Upper lobe of right lung (tissue), 1 donor: Measurements from ENCODE around the gene RHO. TPM values are rescaled to one million over a fixed set of nuclear protein-coding genes. Genes with fewer than 3 reads are reported as not detected.

Experiments used
- ATAC-seq: fragments of 200-7000 bp; cut with Tn5 transposase; one replicate; pipeline ENCODE4 v1.9.1; 2020; ENCODE audit warnings: mild to moderate bottlenecking, moderate library complexity
- DNase-seq: peaks from one replicate; pipeline ENCODE4 v3.0.0-alpha.2; 2020
- H3K27ac ChIP-seq: fragments of 200-600 bp; one replicate; pipeline ENCODE4 v1.8.0; 2022
- H3K27me3 ChIP-seq: fragments of 200-600 bp; one replicate; pipeline ENCODE4 v1.8.0; 2022; ENCODE audit warnings: mild to moderate bottlenecking
- H3K36me3 ChIP-seq: fragments of 200-600 bp; one replicate; pipeline ENCODE4 v1.8.0; 2022
- H3K4me1 ChIP-seq: fragments of 200-600 bp; one replicate; pipeline ENCODE4 v1.8.0; 2022
- H3K4me3 ChIP-seq: fragments of 200-600 bp; one replicate; pipeline ENCODE4 v1.8.0; 2022; ENCODE audit warnings: mild to moderate bottlenecking
- H3K9me3 ChIP-seq: fragments of 200-600 bp; one replicate; pipeline ENCODE4 v1.8.0; 2022
- CTCF ChIP-seq: fragments of 200-600 bp; IDR thresholded peaks from one replicate; pipeline ENCODE4 v1.8.0; 2022; ENCODE audit warnings: antibody characterized with exemption
- intact Hi-C: fragments of 100-400 bp; cut with DNase I; formaldehyde crosslinking; loops from one replicate; pipeline ENCODE4 v1.11.0; 2022
- total RNA-seq: library from RNA; stranded (reverse); fragmentation: NEBNext Ultra II Directional; extraction: Animal tissue kit (Norgen Biotek cat#: 25700); gene quantifications from one replicate; pipeline ENCODE4 v1.2.1, GENCODE V29; 2021
- donor health status: DM: no; HTN: yes; CAD: no; lungs with severe emphysema.

The RHO gene
- total RNA-seq, 1 donor from 2014 or later, result not detected

DNA sequence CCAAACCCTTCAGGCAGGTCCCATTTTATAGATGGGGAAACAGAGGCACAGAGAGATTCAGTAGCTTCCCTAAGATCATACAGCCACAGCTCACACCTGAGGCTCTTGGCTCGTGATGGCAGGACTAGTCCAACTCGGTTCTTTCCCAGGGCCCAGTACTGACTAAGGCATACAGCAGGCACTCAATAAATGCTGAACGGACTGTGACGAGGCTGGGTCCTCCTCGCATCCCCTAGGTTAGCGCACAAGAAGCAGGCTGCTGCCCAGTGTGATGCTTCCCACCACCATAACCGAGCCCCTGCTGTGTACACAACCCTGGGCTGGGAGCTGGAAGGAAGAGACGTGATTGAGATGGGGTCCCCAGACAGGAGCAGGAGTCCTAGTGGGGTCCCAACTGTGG is 53.2 kb downstream of the RHO start:
- no peak overlapping the region for H3K4me3 ChIP-seq
- peaks cover 26% of the 10 kb centered on the region for H3K4me1 ChIP-seq
- intact Hi-C loops, result no loop called here
- H3K27ac ChIP-seq, result no peak overlapping the region
- ATAC-seq (no peak), DNase-seq (no peak)
- TF ChIP-seq CTCF, result no peak
- H3K9me3 ChIP-seq, result no peaks in the 10 kb centered on the region
- no peaks in the 10 kb centered on the region for H3K27me3 ChIP-seq
- peaks cover 78% of the 10 kb centered on the region for H3K36me3 ChIP-seq

- Histone ChIP-seq H3K4me1 (peaks cover 26% of the 10 kb centered on the region), H3K27ac (no peak overlapping the region), H3K36me3 (peaks cover 80% of the 10 kb centered on the region), H3K4me3 (no peak overlapping the region), H3K27me3 (no peaks in the 10 kb centered on the region), H3K9me3 (no peaks in the 10 kb centered on the region)
- ATAC-seq (no peak), DNase-seq (no peak)
- intact Hi-C loops, result no loop called here
- no peak for TF ChIP-seq CTCF
These were observed 54.4 kb downstream of the RHO start for GRCh38 chr3:129582799-129583198.

GRCh38 chr3:129583289-129583688 is 54.9 kb downstream of the RHO start:
- H3K27ac ChIP-seq, result no peak overlapping the region
- DNase-seq (no peak), ATAC-seq (no peak)
- TF ChIP-seq CTCF, result no peak
- H3K27me3 ChIP-seq, result no peaks in the 10 kb centered on the region
- intact Hi-C loops, result no loop called here
- H3K4me3 ChIP-seq, result no peak overlapping the region
- no peaks in the 10 kb centered on the region for H3K9me3 ChIP-seq
- peaks cover 26% of the 10 kb centered on the region for H3K4me1 ChIP-seq
- peaks cover 79% of the 10 kb centered on the region for H3K36me3 ChIP-seq

DNA sequence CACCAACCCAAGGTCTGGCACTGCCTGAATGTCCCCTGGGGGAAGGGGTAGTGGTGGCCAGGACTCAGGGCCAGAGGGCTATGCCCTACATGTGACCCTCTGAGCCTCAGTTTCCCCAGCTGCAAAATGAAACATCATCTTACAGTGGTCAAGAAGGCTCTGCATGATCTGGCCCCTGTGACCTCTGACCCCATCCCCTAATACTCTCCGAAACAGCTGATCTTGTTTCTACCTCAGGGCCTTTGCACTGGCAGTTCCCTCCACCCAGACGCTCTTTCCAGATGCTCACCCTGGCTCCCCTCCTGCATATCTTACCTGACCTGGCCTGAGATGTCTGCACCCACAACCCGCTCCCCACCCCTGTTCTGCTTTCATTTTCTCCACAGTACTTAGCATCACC is 56.2 kb downstream of the RHO start:
- no peak for TF ChIP-seq CTCF
- no peak overlapping the region for H3K4me3 ChIP-seq
- no peak overlapping the region for H3K27ac ChIP-seq
- H3K4me1 ChIP-seq, result peaks cover 30% of the 10 kb centered on the region
- DNase-seq, result no peak
- peaks cover 89% of the 10 kb centered on the region for H3K36me3 ChIP-seq
- H3K9me3 ChIP-seq, result no peaks in the 10 kb centered on the region
- no peak for ATAC-seq
- no peaks in the 10 kb centered on the region for H3K27me3 ChIP-seq
- intact Hi-C loops, result no loop called here

Other genes with a start within 250 kb of the RHO start
- 34.8 TPM for gene HMCES, start 249.8 kb upstream of the RHO start, total RNA-seq
- gene EFCAB12, start 100.0 kb upstream of the RHO start, total RNA-seq, result 0.55 TPM
- gene MBD4, start 88.7 kb upstream of the RHO start, total RNA-seq, result 36.4 TPM
- gene IFT122, start 88.4 kb upstream of the RHO start, total RNA-seq, result 26.5 TPM
- not detected for gene H1-8, start 14.5 kb downstream of the RHO start, total RNA-seq
- gene PLXND1, start 78.0 kb downstream of the RHO start, total RNA-seq, result 284 TPM